Measurements from ENCODE around the gene ARHGAP30. TPM values are rescaled to one million over a fixed set of nuclear protein-coding genes. Genes with fewer than 3 reads are reported as not detected.

ARHGAP30 gene
- total RNA-seq, 2 experiments from 2014 or later, result 171 to 178 TPM

DNA sequence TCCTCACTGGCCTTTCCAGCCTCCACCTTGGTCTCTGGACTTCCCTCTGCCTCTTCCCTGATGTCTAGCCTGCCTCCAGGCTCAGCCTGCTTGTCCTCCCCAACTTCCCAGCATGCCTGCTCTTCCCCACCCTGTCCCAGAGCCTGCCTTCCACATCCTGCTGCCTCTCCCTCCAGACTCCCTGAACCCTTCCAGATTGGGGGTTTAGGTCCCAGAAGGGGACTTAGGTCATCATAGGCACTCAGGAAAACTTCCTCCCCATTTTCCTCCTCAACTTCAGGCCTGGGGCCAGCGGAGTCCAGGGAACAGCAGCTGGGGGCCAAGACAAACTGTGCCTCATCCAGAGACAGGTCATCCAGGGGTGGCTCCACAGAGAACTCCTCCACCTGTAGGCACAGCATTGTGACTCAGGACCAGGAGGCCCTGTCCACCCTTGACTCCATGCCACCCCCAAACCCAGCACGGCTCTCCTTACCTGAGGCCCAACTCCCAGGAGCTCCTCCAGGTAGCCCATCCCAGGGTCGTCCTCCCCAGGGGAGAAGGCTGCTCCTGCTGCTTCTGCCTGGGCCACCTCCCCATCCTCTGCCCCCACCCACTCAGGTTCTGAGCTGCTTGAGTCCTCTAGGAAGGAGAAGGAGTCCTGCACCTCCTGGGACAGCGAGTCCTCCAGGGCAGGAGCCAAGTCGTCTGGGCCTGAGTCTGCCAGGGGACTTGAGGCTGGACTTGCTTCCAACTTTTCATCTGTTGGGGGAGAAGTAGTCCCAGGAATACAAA lies 20.6 kb downstream of the ARHGAP30 start:
- intact Hi-C loops (cut with micrococcal nuclease), result loop anchor here (10.0 kb wide), 1 partner anchor 54 kb away; no protein-coding TSS in a partner anchor
- Mint-ChIP-seq H3K36me3 (peaks cover 62% of the 10 kb centered on the region), H3K9me3 (no peaks in the 10 kb centered on the region), H3K27ac (peak overlapping the region; percentile 2), H3K27me3 (no peaks in the 10 kb centered on the region), H3K4me3 (no peak overlapping the region), H3K4me1 (ENCODE audit: low read depth) (peaks cover 17% of the 10 kb centered on the region)
- POLR2A ChIA-PET, result interaction anchor here (5.4 kb wide), 1 partner anchor 20 kb away, joined by 39 read pairs; the partner anchor contains the start of gene ARHGAP30
- no peak for DNase-seq
- CTCF ChIA-PET, result no interaction called here

DNA sequence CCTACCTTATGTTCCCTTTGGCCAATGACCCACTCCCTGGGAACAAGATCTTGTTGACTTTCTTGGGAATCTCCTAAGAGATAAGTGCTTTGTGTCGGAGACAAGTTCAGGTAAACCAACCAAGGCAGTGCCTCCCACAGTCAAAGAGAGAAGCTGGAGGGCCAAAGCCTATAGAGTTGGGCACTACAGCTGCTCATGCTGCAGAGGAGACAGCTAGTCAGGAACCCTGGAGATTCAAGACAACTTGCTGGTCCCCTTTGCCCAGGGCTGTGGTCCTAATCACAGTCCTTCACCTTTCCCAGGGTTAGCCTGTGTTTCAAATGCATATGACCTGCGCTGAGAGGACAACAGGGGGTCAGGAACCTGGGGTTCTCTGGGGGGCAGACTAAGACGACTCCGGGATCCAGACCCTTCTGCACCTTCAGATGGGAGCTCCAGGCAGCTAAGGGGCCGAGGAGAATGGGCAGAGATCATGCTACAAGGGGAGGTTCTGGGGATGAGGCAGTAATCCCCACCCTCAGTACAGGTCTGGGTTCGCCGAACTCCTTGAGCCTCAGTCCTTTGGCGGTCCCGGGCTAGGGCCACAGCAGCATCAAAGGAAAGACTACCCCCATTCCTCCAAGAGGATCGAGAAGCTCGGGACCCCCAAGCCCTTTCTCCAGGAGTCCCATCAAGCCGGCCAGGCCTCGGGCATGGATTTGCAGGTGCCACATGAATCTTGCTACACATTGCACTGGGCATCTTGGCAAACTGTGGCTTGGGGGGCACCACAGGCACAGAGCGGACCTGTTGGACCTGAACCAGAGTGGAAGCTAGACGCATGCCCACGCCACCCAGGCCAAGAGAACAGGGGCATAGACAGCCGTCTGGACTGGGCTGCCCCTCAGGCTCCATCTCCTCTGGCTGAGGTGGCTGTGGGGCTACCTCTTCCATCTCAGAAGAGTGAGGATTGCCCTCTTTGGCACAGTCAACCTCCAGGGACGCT lies 22.0 kb downstream of the ARHGAP30 start:
- peaks cover 55% of the 10 kb centered on the region for H3K36me3 Mint-ChIP-seq
- no peaks in the 10 kb centered on the region for H3K9me3 Mint-ChIP-seq
- H3K27me3 Mint-ChIP-seq, result no peaks in the 10 kb centered on the region
- intact Hi-C loops (cut with micrococcal nuclease), result loop anchor here (10.0 kb wide), 1 partner anchor 53 kb away; no protein-coding TSS in a partner anchor
- ChIA-PET CTCF (interaction anchor here (0.9 to 11.2 kb wide), 4 partner anchors 12 to 51 kb away, joined by 4 to 153 read pairs (median 14); partner anchors contain the start of genes ARHGAP30 and KLHDC9), POLR2A (interaction anchor here (0.6 to 5.4 kb wide), 3 partner anchors 10 to 21 kb away, joined by 3 to 39 read pairs (median 7); partner anchors contain the start of gene ARHGAP30)
- no peak overlapping the region for H3K4me3 Mint-ChIP-seq
- peaks cover 21% of the 10 kb centered on the region for H3K4me1 Mint-ChIP-seq (ENCODE audit: low read depth)
- H3K27ac Mint-ChIP-seq, result peak overlapping the region; percentile 59
- no peak for DNase-seq

DNA sequence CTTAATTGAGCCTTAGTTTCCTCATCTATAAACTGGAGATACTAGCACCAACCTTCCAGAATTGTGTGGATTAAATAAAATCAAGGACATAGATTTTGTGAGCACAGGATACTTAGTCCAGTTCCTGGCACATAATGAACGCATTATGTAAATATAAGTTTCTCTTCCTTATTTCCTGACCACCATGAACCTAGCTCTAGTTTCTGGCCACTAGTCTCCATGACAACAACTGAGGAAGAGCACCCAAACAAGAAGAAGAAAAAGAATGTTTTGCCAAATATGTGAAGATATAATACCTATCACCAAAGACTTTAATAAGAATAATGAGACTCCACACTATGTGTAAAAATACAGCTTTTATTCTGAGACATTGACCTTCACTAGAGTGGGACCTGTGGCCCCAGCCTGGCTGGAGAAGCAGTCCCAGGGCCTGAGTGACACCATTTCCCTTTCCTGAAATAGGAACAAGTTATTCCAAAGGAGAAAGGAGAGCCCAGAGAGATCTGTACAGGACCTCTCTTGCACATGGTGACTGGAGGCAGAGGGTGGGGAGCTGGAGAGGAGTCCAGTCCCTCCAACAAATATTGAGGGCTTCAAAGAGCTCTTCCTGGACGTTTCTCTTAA lies 23.0 kb downstream of the ARHGAP30 start:
- intact Hi-C loops (cut with micrococcal nuclease), result loop anchor here (1.0 to 10.0 kb wide), 3 partner anchors 22 to 52 kb away; no protein-coding TSS in a partner anchor
- peaks cover 27% of the 10 kb centered on the region for H3K4me1 Mint-ChIP-seq (ENCODE audit: low read depth)

DNA sequence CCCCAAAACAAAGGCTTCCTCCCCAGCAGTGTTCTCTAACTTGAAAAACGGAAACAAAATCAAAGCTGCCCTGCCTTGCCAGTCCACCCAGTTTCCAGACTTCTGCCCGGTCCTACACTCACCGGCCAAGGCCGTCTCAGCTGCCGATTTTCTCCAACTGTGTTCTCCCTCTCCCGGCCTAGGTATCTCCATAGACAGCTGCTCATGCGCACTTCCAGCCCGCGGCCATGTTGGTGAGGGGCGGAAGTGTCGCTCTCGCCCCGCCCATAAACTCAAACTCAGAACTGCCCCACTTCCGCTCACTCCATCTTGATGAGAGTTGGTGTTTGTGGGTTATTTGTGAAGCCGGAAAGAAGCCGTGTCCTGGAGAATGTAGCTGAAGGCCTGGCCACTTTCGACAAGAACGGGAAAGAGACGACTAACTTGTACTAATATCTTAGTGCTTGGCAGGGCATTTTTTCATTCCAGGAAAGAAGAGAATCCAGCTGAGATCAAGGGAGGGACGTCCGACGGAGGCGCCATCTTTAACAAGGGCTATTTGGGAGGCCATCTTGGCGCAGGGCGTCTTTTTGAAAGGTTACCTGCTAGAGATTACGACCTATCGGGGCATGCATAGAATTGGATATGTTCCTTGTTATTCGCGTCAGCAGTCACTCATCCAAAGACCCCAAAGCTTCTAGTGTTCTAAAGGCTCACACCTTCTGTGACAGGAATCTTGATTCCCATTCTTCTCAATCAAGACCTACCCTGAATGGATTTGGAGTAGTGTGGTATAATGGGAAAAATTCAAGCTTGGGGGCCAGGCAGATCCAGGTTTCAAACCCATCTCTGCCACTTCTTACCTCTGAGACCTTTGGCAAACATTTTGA lies 23.7 kb downstream of the ARHGAP30 start, which contains the start of gene USF1:
Gene USF1 (minus strand): TSS at position 242 of the 869 bp plus-strand sequence. CDS start 2,702 bp downstream, outside the sequence.
- Mint-ChIP-seq H3K27me3 (no peaks in the 10 kb centered on the region), H3K36me3 (peaks cover 56% of the 10 kb centered on the region), H3K9me3 (no peaks in the 10 kb centered on the region), H3K4me1 (ENCODE audit: low read depth) (peaks cover 29% of the 10 kb centered on the region), H3K4me3 (peak within 1 kb of the TSS; percentile 90), H3K27ac (peak within 1 kb of the TSS; percentile 96)
- ChIA-PET CTCF (interaction anchor here (1.0 to 11.2 kb wide), 10 partner anchors 9 to 59 kb away, joined by 3 to 153 read pairs (median 8); partner anchors contain the start of genes ARHGAP30, F11R and KLHDC9), POLR2A (interaction anchor here (0.6 to 5.4 kb wide), 25 partner anchors 8 to 399 kb away, joined by 3 to 39 read pairs (median 4); partner anchors contain the start of genes ARHGAP30, F11R, KLHDC9 and NIT1)
- peak; percentile 96 for DNase-seq
- intact Hi-C loops (cut with micrococcal nuclease), result loop anchor here (1.0 to 10.0 kb wide), 6 partner anchors 22 to 86 kb away; partner anchors contain the start of gene DEDD

More for the DNA sequence above, 23.0 kb downstream of the ARHGAP30 start:
- ChIA-PET CTCF (interaction anchor here (0.9 to 11.2 kb wide), 6 partner anchors 13 to 58 kb away, joined by 3 to 153 read pairs (median 8); partner anchors contain the start of genes ARHGAP30 and KLHDC9), POLR2A (interaction anchor here (0.6 to 5.4 kb wide), 16 partner anchors 8 to 400 kb away, joined by 3 to 39 read pairs (median 6); partner anchors contain the start of genes ARHGAP30, F11R, KLHDC9 and NIT1)
- DNase-seq, result no peak
- H3K9me3 Mint-ChIP-seq, result no peaks in the 10 kb centered on the region
- peaks cover 53% of the 10 kb centered on the region for H3K36me3 Mint-ChIP-seq
- H3K27me3 Mint-ChIP-seq, result no peaks in the 10 kb centered on the region
- H3K27ac Mint-ChIP-seq, result peak overlapping the region; percentile 96
- peak overlapping the region; percentile 90 for H3K4me3 Mint-ChIP-seq

DNA sequence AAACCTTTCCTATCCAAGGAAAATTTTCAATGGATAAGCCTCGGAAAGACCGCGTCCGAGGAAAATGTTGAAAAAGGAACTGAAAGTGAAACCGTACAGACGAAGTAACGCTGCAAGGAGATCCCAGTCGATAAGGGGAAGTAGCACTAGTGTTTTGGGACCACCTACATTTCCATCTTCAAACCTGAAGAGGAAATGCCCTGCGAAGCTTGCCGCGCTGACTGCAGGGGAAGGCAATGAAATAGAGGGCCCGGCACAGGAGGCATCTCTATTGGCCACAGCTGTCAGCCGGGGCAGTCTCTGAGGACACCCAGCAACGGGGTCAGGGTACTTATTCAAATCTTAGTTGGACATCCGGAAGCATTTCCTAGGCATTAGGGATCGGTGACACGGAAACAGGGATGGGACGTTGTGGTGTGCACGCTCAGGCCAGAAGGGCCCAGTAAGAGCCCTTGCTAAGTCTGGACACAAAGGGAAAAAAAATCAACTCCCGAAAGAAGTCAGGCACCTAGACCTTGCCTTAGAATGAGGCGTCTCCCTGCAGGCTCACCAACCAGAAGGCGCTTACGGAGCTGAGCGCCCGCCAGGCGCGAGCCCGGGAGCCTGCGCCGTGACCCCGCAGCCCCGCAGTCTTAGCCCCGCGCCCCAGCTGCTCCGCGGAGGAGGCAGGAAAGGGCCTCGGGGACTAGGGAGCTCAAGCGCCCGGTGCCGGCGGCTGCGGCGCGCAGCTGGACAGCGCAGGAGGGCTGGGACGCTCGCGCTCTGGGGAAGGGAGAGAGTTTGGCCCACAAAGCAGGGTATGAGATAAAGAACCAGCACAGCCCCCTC lies 24.6 kb downstream of the ARHGAP30 start:
- ChIA-PET POLR2A (interaction anchor here (0.6 to 5.4 kb wide), 21 partner anchors 7 to 398 kb away, joined by 3 to 39 read pairs (median 6); partner anchors contain the start of genes ARHGAP30, F11R, KLHDC9 and NIT1), CTCF (interaction anchor here (1.0 to 11.2 kb wide), 11 partner anchors 10 to 67 kb away, joined by 3 to 153 read pairs (median 8); partner anchors contain the start of genes ARHGAP30, F11R and KLHDC9)
- Mint-ChIP-seq H3K27me3 (no peaks in the 10 kb centered on the region), H3K4me3 (peak overlapping the region; percentile 90), H3K36me3 (peaks cover 54% of the 10 kb centered on the region), H3K27ac (peak overlapping the region; percentile 96), H3K4me1 (ENCODE audit: low read depth) (peaks cover 29% of the 10 kb centered on the region), H3K9me3 (no peaks in the 10 kb centered on the region)
- intact Hi-C loops (cut with micrococcal nuclease), result loop anchor here (1.0 to 10.0 kb wide), 4 partner anchors 50 to 87 kb away; partner anchors contain the start of gene DEDD
- DNase-seq, result peak; percentile 73

DNA sequence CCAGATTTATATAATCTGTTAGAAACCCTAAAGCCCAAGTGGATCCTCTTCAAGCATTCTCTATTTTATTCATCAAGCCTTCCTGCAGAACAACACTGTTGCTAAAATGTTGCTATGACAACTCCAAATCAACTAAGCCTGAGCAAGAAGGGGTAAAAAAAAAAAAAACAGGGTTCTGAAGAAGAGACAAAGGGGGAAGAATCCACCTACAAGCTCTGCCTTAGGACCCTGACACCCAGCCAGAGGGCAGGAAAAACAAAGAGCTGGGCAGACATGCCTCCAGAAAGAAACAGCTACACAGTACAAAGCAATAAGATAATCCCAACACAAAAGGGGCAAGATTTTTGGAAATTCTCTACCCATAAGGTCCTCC lies 25.2 kb downstream of the ARHGAP30 start:
- Mint-ChIP-seq H3K9me3 (no peaks in the 10 kb centered on the region), H3K4me3 (peak overlapping the region; percentile 90), H3K4me1 (ENCODE audit: low read depth) (peaks cover 33% of the 10 kb centered on the region), H3K27me3 (no peaks in the 10 kb centered on the region), H3K36me3 (peaks cover 52% of the 10 kb centered on the region), H3K27ac (peak overlapping the region; percentile 96)
- peak; percentile 11 for DNase-seq
- CTCF ChIA-PET, result interaction anchor here (1.4 to 11.2 kb wide), 6 partner anchors 24 to 68 kb away, joined by 4 to 153 read pairs (median 16); partner anchors contain the start of genes ARHGAP30, F11R and KLHDC9
- intact Hi-C loops (cut with micrococcal nuclease), result loop anchor here (10.0 kb wide), 1 partner anchor 50 kb away; no protein-coding TSS in a partner anchor
- POLR2A ChIA-PET, result interaction anchor here (0.7 to 5.4 kb wide), 7 partner anchors 12 to 68 kb away, joined by 4 to 39 read pairs (median 7); partner anchors contain the start of genes ARHGAP30 and KLHDC9

DNA sequence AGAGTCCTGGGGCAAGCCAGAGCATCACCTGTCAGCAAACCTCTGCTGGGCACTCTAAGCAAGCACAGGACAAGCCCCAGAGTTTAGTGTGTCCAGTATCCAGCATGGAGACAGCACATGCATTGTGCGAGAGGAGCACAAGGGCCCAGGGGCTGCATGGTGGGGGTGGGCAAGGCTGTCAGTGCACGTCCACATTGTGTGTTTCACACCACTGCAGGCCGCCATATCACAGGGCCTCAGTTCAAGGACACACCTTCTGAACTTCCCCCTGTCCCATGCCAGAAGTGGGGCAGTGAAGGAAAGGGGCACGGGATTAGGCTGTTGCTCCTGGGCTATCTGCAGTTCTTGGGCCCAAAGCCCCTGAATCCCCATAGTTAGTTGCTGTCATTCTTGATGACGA lies 30.1 kb downstream of the ARHGAP30 start:
- Mint-ChIP-seq H3K9me3 (no peaks in the 10 kb centered on the region), H3K36me3 (peaks cover 26% of the 10 kb centered on the region), H3K27me3 (no peaks in the 10 kb centered on the region), H3K4me3 (peak overlapping the region; percentile 91), H3K4me1 (ENCODE audit: low read depth) (peaks cover 37% of the 10 kb centered on the region), H3K27ac (peak overlapping the region; percentile 80)
- intact Hi-C loops (cut with micrococcal nuclease), result loop anchor here (2.0 kb wide), 1 partner anchor 19 kb away; the partner anchor contains the start of gene F11R
- CTCF ChIA-PET, result interaction anchor here (1.0 to 11.2 kb wide), 5 partner anchors 9 to 59 kb away, joined by 3 to 153 read pairs (median 5); partner anchors contain the start of gene KLHDC9
- no peak for DNase-seq
- POLR2A ChIA-PET, result interaction anchor here (1.0 to 2.4 kb wide), 2 partner anchors 26 to 30 kb away, joined by 3 to 9 read pairs; partner anchors contain the start of gene ARHGAP30

DNA sequence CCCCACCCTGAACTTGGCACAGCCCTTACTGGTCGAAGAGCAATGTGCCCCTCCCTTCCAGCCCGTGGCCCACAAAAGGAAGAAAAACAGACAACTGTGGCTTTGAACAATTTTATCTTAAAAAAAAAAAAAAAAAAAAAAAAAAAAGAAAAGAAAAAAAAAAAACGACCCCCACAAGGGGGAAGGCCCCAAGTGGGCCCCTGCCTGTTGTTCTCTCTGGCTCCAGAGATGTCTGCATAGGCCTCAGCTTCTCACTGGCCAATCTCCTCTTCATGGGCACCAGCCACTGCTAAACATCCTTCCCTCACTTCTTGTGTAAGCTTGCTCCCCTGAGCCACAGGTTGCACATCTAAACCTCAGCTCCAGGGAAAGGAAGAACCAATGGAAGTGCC lies 30.5 kb downstream of the ARHGAP30 start:
- Mint-ChIP-seq H3K27me3 (no peaks in the 10 kb centered on the region), H3K27ac (peak overlapping the region; percentile 82), H3K9me3 (no peaks in the 10 kb centered on the region), H3K4me3 (peak overlapping the region; percentile 91), H3K4me1 (ENCODE audit: low read depth) (peaks cover 35% of the 10 kb centered on the region), H3K36me3 (peaks cover 25% of the 10 kb centered on the region)
- CTCF ChIA-PET, result interaction anchor here (0.9 to 11.2 kb wide), 7 partner anchors 9 to 420 kb away, joined by 3 to 153 read pairs (median 5); partner anchors contain the start of gene KLHDC9
- POLR2A ChIA-PET, result interaction anchor here (0.9 to 2.4 kb wide), 5 partner anchors 17 to 78 kb away, joined by 3 to 9 read pairs (median 4); partner anchors contain the start of genes ARHGAP30, F11R, NIT1 and PFDN2
- intact Hi-C loops (cut with micrococcal nuclease), result loop anchor here (2.0 kb wide), 1 partner anchor 18 kb away; the partner anchor contains the start of gene F11R
- no peak for DNase-seq

Measured in activated CD4-positive, alpha-beta memory T cell treated with anti-CD3 and anti-CD28 coated beads for 36 hours (primary cell).